Lung (tissue), 12 donors: ENCODE data around the gene CCDC9B. TPM values are rescaled to one million over a fixed set of nuclear protein-coding genes. Genes with fewer than 3 reads are reported as not detected.
A peak's percentile ranks its signal among the peaks of the same experiment; 100 is the strongest.

ENCODE experiments used
- ATAC-seq: fragments of 200-7000 bp; cut with Tn5 transposase; one replicate; pipeline ENCODE4 v1.9.1; 2020; ENCODE audit warnings: moderate number of reproducible peaks; ENCODE audit not compliant: insufficient read depth, low FRiP score
- DNase-seq, 3 donors: peaks; one replicate each; pipeline ENCODE4 v3.0.0-alpha.2; 2013 to 2017
- H3K27ac ChIP-seq, 2 donors: one replicate each; pipeline ENCODE4 v1.5.1; 2013; ENCODE audit warnings: mild to moderate bottlenecking in 2 of 2, moderate library complexity in 2 of 2, control low read depth in 1 of 2, inconsistent platforms in 1 of 2, low read depth in 1 of 2, low read length in 1 of 2
- H3K27me3 ChIP-seq, 3 donors: one replicate each; pipeline ENCODE4 v1.5.1; 2013; ENCODE audit warnings: low read length in 2 of 3; ENCODE audit not compliant: control insufficient read depth in 3 of 3, insufficient read depth in 3 of 3
- H3K36me3 ChIP-seq, 4 donors: one replicate each; pipeline ENCODE4 v1.5.1; 2013; ENCODE audit warnings: low read length in 4 of 4, mild to moderate bottlenecking in 1 of 4, moderate library complexity in 1 of 4; ENCODE audit not compliant: control insufficient read depth in 4 of 4, insufficient read depth in 4 of 4
- H3K4me1 ChIP-seq, 5 donors: one replicate each; pipeline ENCODE4 v1.5.1; 2013; ENCODE audit warnings: low read length in 5 of 5, mild to moderate bottlenecking in 2 of 5, moderate library complexity in 1 of 5; ENCODE audit not compliant: control insufficient read depth in 5 of 5, insufficient read depth in 5 of 5
- H3K4me3 ChIP-seq: one replicate; pipeline ENCODE4 v1.5.1; 2013; ENCODE audit warnings: mild to moderate bottlenecking, control low read depth, moderate library complexity
- H3K9ac ChIP-seq, 2 donors: one replicate each; pipeline ENCODE4 v1.5.1; 2013; ENCODE audit warnings: low read length in 2 of 2, control low read depth in 1 of 2; ENCODE audit not compliant: insufficient read depth in 1 of 2
- H3K9me3 ChIP-seq, 4 donors: one replicate each; pipeline ENCODE4 v1.5.1; 2013; ENCODE audit warnings: low read length in 3 of 4, mild to moderate bottlenecking in 1 of 4, moderate library complexity in 1 of 4; ENCODE audit not compliant: control insufficient read depth in 4 of 4, insufficient read depth in 3 of 4
- CTCF ChIP-seq: IDR thresholded peaks from 2 replicates; pipeline ENCODE4 v1.5.1; 2012; ENCODE audit warnings: mild to moderate bottlenecking; ENCODE audit errors: control extremely low read depth, extremely low read depth
- WGBS, 2 donors: extraction: QIAGEN DNeasy Blood & Tissue Kit; methylation state at CpG; one replicate each; pipeline ENCODE4 v1.1.7; 2013; 5-methylcytosine and 5-hydroxymethylcytosine counted together
- polyA plus RNA-seq, 2 donors: library from polyadenylated mRNA; stranded (reverse); fragments of 200-250 nt; gene quantifications; one replicate each; pipeline ENCODE4 v1.2.1, GENCODE V29; 2013
- total RNA-seq, 2 donors: library from RNA; depleted of rRNA in 1 of 2; stranded (reverse); fragments of >200 nt in 1 of 2; gene quantifications; one replicate each; pipeline ENCODE4 v1.2.1, GENCODE V29; 2014 to 2021
- donor health status: control.
- donor health status: control.
- donor health status: Bipolar disorder and iron deficiency.
- donor health status: healthy.
- donor health status: DM: yes; HTN: yes; CAD: no.

Gene CCDC9B
- total and polyA plus RNA-seq, 4 donors = 4.4 to 42.1 (median 14.9) TPM

DNA sequence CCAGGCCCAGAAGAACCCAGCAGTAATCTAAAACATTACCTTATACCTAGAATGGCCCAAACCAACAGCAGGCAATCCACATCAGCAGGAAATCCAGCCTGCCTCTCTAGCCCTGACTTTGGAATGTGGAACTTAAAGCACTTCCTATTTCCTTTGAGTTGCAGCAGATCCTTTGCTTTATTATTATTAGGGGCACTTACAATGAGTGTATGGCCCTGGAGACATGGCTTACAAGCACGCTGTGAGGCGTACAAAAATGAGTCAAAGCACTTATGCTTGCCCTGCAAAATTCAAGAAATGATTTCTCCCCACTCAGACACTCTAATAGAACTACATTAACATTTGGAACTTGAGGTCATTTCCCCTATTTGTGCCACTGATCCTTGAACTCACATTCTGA is 32.2 kb upstream of the CCDC9B start:
- no peak for TF ChIP-seq CTCF
- H3K9me3 ChIP-seq = no peaks in the 10 kb centered on the region
- H3K27me3 ChIP-seq = peaks cover 0 to 2% (median 0%) of the 10 kb centered on the region in 3 donors
- no peak overlapping the region for H3K27ac ChIP-seq
- H3K4me1 ChIP-seq = peaks cover 0 to 6% (median 0%) of the 10 kb centered on the region in 5 donors
- 43 to 63% methylated on average over 2 of the region's 2 CpGs for WGBS, 2 donors
- DNase-seq = peak in 1 of 3 donors; percentile 39
- H3K4me3 ChIP-seq = no peak overlapping the region
- no peaks in the 10 kb centered on the region for H3K36me3 ChIP-seq
- peak; percentile 28 for ATAC-seq
- no peak overlapping the region for H3K9ac ChIP-seq

- no peak overlapping the region for H3K4me3 ChIP-seq
- H3K27me3 ChIP-seq = no peaks in the 10 kb centered on the region
- ATAC-seq (no peak), DNase-seq (no peak)
- no peak overlapping the region for H3K9ac ChIP-seq
- H3K4me1 ChIP-seq = peaks cover 0 to 13% (median 0%) of the 10 kb centered on the region in 5 donors
- no peak for TF ChIP-seq CTCF
- no peak overlapping the region for H3K27ac ChIP-seq
- H3K9me3 ChIP-seq = no peaks in the 10 kb centered on the region
- no peaks in the 10 kb centered on the region for H3K36me3 ChIP-seq
- 94 to 96% methylated on average over 13 of the region's 13 CpGs for WGBS, 2 donors
Measured at GRCh38 chr15:40369971-40370370, 29.2 kb upstream of the CCDC9B start.

DNA sequence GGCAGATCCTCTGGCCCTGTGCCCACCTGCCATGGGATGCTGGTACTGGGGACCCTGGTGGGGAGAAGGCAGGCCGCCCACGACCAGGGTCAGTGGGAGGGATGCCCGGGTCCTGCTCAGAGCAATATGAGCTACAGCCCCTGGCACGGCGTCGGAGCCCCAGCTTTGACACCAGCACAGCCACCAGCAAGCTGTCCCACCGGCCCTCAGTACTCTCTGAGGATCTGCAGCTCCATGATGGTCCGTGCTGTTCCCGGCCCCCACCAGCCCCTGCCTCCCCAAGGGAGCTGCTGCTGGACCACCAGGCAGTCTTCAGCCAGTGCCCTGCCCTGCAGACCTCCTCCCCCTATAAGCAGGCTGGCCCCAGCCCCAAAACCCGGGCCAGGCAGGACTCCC is 28.7 kb upstream of the CCDC9B start:
- no peak for TF ChIP-seq CTCF
- ATAC-seq (no peak), DNase-seq (no peak)
- no peak overlapping the region for H3K27ac ChIP-seq
- WGBS, 2 donors = 94 to 96% methylated on average over 7 to 10 of the region's 10 CpGs
- no peaks in the 10 kb centered on the region for H3K27me3 ChIP-seq
- H3K4me1 ChIP-seq = peaks cover 0 to 13% (median 0%) of the 10 kb centered on the region in 5 donors
- H3K9ac ChIP-seq = no peak overlapping the region
- H3K36me3 ChIP-seq = no peaks in the 10 kb centered on the region
- H3K4me3 ChIP-seq = no peak overlapping the region
- no peaks in the 10 kb centered on the region for H3K9me3 ChIP-seq

GRCh38 chr15:40368719-40369473 is 28.2 kb upstream of the CCDC9B start:
- Histone ChIP-seq H3K27me3 (no peaks in the 10 kb centered on the region), H3K36me3 (no peaks in the 10 kb centered on the region), H3K9me3 (no peaks in the 10 kb centered on the region), H3K4me3 (no peak overlapping the region), H3K4me1 (peaks cover 0 to 13% (median 0%) of the 10 kb centered on the region in 5 donors), H3K9ac (no peak overlapping the region), H3K27ac (no peak overlapping the region)
- DNase-seq (no peak), ATAC-seq (no peak)
- 96 to 97% methylated on average over 24 of the region's 24 CpGs for WGBS, 2 donors
- TF ChIP-seq CTCF = no peak
